GM21528 (cell line): ENCODE results near the gene D2HGDH.
"Not testable (repeated sequence)": the region's sequence is repeated elsewhere in the genome, so short reads cannot be mapped to it uniquely, and the experiment has no call there.

Experiments
- ATAC-seq: cut with Tn5 transposase; IDR thresholded peaks from one replicate; pipeline ENCODE4 v1.9.1; 2021; ENCODE audit warnings: mild to moderate bottlenecking, moderate library complexity; ENCODE audit not compliant: unreplicated experiment, low FRiP score

D2HGDH gene

DNA sequence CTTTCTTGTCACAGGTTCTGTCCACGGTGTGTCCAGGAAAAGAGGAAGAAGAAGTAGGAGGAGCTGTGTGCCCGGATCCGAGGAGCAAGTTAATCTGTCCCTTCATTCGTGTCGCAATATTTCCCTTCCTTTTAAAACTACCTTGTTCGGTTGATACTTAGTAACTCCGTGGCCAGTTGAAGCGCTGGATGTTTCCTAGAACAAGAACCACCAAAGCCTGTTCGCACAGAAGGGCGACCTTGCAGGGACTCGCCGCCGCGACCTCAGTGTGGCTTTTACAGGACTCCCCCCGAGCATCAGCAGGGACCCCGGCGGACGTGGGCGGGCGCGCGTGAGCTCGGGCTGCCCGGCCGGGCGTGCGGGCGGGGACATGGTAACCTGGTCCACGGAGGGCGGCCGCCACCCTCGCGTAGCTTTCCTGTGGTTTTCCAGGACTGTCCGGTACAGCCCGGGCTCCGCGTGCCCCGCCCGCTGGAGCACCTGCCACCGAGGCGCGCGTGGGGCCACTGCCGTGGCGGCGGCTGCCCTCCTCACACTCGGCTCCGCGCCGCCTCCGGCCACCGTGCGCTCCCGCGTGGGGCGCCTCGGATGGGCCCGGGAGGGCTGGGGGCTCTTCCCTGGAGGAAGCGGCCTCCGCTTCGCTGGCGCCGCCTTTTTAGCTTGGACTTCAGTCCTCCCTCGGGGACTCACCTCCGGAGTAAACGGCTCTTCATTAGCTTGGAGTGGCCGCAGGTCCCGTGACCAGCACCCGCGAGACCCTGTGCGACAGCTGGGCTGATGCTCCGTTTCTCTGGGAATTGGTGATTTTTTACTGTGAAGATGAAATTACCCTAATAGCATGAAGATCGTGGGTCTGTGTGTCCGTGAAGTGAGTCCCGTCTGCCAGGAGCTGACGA lies 9.2 kb upstream of the D2HGDH start:
- no peak for ATAC-seq

DNA sequence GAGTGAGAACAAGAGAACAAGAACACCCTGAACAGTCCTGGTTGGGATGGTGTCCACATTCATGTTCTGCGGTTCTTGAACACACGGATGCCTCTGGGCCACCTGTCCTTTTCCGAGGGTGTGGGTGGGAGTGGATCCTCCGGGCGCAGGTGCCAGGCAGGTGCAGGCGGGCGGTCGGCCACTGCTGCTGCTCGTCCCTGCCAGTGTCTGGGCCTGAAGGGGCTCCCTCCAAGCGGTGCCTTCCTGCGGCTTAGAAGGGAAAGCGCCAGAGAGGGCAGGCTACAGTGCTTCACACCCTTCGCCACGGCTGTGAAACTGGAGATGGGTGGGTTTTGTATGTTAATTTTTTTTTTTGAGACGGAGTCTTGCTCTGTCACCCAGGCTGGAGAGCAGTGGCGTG lies 8.0 kb upstream of the D2HGDH start:
- no peak for ATAC-seq

- ATAC-seq, result no peak
Measured at GRCh38 chr2:241728000-241728399, 6.4 kb upstream of the D2HGDH start.

DNA sequence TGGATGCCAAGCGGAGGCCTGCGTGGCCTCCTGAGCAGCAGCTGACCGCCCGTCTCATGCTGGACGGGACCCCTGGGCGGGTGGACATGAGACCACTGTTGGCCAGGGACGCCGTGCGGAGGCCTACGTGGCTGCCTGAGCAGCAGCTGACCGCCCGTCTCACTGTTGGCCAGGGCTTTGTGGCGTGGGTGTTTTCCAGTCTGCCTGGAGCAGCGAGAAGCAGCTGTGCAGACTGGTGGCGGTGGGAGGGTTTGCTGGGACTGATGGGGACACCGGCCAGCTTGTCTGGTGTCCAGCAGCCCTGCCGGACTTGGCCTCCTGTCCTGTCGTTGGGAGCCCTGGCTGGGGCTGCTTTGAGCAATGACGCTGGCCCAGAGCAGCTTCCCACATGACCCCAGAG lies 5.8 kb upstream of the D2HGDH start:
- no peak for ATAC-seq

- no peak for ATAC-seq
Measured at GRCh38 chr2:241729868-241730267, 4.6 kb upstream of the D2HGDH start.

DNA sequence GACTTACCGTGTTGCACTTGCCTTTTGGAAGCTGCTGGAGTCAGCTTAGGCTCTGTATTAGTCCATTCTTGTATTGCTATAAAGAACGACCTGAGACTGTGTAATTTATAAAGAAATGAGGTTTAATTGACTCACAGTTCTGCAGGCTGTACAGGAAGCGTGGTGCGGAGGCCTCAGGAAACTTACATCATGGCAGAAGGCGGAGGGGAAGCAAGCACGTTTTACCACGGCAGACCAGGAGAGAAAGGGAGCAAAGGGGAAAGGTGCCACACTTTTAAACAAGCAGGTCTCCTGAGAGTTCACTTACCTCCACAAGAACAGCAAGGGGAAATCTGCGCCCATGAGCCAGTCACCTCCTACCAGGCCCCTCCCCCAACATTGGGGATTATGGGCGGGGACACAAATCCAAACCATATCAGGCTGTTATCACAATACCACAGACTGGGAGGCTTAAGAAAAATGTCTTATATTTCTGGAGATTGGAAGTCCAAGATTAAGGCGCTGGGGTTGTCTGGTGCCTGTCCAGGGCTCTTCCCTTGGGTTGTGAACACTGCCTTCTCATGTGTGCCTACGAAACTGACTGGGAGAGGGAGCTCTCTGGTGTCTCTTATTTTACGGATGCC lies 3.6 kb upstream of the D2HGDH start:
- no peak for ATAC-seq

- ATAC-seq, result not testable (repeated sequence)
Measured at GRCh38 chr2:241732513-241733186, 1.8 kb upstream of the D2HGDH start.

GRCh38 chr2:241733391-241734207 lies 831 bp upstream of the D2HGDH start:
- ATAC-seq, result no peak

GRCh38 chr2:241734208-241734466 lies 293 bp upstream of the D2HGDH start:
- ATAC-seq, result no peak

DNA sequence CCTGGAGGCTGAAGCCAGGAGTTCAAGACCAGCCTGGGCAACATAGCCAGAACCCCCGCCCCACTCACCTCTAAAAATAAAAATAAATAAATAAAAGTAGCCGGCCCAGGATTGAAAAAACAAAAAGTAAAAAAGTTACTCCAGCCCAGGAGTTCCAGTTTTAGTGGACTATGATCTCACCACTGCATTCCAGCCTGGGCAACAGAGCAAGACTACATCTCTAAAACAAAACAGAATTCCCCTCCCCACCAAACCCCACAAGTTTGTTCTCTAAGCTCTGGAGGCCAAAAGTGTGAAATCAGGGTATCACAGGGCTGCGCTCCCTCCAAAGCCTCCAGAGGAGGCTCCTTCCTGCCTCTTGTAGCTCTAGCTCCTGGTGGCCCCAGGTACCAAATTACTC lies 1.7 kb downstream of the D2HGDH start:
- ATAC-seq, result no peak

DNA sequence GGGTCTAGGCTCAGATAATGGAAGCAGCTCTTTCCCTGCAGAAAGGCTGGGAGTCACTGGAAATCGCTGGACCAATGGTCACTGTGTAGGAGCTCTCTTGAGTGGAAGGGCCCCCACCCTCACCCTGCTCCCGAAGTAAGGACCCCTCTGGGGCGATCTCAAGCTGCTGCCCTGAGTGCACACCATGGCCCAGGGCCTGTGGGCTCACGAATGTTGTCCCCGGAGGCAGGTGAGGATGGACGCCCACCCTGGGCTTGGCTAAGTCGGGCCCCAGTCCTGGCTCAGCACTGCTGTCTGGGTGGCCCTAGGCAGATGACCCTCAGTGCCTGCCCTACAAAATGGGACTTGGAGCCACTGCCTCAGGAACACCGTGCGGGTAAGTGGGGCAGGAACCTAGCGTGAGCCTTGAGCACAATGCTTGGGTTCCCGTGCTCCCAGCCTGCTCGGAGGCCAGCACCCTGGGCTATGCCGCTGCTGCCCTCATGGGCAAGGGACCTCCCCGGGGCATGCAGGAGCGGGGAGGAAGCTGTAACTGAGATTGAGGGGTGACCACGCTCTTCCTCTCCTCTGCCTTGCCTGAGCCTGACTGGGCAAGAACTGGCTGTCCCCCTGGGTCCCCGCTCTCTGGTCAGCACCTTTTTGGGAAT lies 3.7 kb downstream of the D2HGDH start:
- no peak for ATAC-seq

DNA sequence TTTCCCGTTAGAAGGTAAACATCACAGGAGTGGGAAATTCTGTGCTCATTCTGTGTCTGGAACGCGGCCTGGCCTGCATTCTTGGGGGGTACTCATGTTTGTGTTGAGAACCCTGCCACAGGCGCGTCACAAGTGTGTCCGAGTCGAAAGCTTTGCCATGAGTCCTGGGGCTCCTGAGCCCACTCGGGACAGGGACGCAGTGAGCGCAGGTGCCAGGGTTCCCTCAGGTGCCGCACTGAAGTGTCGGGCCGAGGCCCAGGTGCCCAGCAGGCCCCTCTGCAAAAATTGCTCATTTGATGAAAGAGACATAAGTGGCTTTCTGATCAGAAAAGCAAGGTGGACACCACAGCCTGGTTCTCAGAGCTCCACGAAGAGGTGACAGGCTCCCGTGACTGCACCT lies 4.7 kb downstream of the D2HGDH start:
- ATAC-seq, result no peak

DNA sequence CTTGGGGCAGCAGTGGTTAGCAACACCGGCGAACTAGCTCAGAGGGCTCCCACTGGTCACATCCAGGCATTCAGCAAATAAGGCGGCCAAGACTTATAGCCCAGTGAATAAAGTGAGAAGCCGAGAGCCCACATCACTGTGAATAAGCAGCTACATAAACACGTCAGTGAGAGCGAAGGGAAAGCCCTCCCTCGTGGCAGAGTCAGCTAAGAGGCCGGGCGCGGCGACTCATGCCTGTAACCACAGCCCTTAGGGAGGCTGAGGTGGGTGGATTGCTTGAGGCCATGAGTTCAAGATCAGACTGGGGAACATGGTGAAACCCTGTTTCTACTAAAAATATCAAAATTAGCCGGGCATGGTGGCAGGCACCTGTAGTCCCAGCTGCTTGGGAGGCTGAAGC lies 5.2 kb downstream of the D2HGDH start:
- no peak for ATAC-seq

- no peak for ATAC-seq
Measured at GRCh38 chr2:241741016-241741415, 6.6 kb downstream of the D2HGDH start.

- no peak for ATAC-seq
Measured at GRCh38 chr2:241742320-241742939, 8.0 kb downstream of the D2HGDH start.

- not testable (repeated sequence) for ATAC-seq
Measured at GRCh38 chr2:241743008-241743407, 8.6 kb downstream of the D2HGDH start.

DNA sequence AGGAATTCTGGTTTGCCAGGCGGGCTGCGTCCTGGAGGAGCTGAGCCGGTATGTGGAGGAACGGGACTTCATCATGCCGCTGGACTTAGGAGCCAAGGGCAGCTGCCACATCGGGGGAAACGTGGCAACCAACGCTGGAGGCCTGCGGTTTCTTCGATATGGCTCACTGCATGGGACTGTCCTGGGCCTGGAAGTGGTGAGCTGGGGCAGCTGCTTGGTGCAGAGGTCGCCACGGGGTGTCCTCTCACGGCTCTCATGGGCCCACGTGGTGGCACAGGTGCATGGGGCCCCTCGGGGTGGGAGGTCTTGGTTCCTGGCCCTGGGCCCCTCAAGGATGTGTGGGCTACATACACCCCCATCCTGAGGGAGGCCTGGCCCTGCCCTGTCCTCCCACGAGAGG lies 9.2 kb downstream of the D2HGDH start:
- ATAC-seq, result no peak

DNA sequence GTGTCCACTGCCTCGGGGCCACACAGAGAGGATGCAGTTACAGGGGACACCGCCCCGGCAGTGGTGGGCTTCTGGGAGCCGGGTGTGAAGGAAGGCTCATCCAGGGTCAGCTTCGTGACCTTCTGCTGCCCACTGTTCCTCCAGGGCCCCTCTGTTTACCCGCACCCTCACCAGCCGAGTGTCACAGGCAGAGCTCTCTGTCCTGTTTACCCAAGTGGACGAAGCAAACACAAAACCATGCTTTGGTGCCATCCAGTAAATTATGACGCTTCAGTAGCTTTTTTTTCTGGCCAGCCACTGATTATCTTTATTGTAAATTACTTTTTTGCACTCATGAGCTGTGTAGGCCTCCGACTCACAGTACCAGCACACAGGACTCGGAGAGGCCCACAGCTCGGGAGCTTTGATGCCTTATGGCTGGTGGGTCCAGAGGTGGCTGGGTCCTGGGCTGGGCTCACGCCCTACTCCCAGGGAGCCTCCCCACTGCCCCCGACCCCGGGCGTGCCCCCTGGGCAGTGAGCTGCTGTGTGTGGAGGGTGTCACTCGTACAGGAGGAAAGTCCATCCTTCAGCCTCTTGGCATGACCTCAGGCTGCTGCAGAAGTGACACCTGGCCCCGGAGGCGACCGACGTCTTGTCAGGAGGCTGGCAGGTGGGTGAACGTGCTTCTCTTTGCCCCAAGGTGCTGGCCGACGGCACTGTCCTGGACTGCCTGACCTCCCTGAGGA lies 9.8 kb downstream of the D2HGDH start:
- ATAC-seq, result no peak

GRCh38 chr2:241745276-241745675 lies 10.8 kb downstream of the D2HGDH start:
- no peak for ATAC-seq
